Measurements from ENCODE around the gene CENPP. TPM values are rescaled to one million over a fixed set of nuclear protein-coding genes. Genes with fewer than 3 reads are reported as not detected.

Gene CENPP
- polyA plus RNA-seq, 4 donors, result 0.22 to 3.5 (median 2.0) TPM

DNA sequence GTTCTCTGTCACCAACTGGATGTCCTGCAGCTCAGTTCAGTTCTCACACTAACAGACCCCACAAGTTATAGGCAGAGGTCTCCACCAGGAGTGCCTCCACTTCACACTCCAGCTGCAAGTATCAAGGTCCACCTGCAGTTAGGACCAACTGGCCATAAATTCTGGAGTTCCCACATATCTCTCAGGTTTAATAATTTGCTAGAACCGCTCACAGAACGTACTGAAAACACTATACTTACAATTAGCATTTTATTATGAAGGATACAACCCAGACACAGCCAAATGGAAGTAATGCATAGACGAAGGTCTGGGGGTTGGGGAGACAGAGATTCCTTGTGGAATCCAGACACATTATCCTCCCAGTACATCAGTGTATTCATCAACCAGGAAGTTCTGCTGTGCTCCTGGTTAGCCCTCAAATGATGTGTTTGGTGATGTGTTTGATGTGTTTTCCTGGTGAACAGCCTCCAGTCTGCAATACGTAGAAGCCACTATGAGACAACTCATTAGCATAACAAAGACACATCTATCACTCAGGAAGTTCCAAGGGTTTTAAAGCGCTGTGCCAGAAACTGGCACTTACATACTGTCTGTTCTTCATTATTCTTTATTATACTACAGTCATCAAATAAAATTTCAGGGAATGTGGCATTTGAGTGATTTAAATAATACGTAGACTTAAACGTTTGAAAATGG, 53.3 kb downstream of the CENPP start:
- Histone ChIP-seq H3K4me3 (ENCODE audit: low read depth in 1 of 3, low read length in 3 of 3) (no peak overlapping the region), H3K36me3 (ENCODE audit: control insufficient read depth in 3 of 3, insufficient read depth in 2 of 3, low read depth in 1 of 3, low read length in 3 of 3) (no peaks in the 10 kb centered on the region), H3K27me3 (ENCODE audit: control insufficient read depth in 3 of 3, insufficient read depth in 3 of 3, low read length in 3 of 3) (no peaks in the 10 kb centered on the region), H3K27ac (ENCODE audit: low read depth in 1 of 3, low read length in 2 of 3) (peak overlapping the region in 1 of 3 donors; percentile 43), H3K9me3 (ENCODE audit: control insufficient read depth in 2 of 2, insufficient read depth in 1 of 2, low read depth in 1 of 2, low read length in 1 of 2) (peaks cover 0 to 16% of the 10 kb centered on the region in 2 donors), H3K4me1 (ENCODE audit: control insufficient read depth in 3 of 3, insufficient read depth in 2 of 3, low read depth in 1 of 3, low read length in 2 of 3) (peaks cover 0 to 16% (median 2%) of the 10 kb centered on the region in 3 donors)
- 25 to 60% (median 40%) methylated on average over 7 of the region's 7 CpGs for WGBS, 3 donors
- DNase-seq (peak; percentile 57 to 80), FAIRE-seq (no peak)

DNA sequence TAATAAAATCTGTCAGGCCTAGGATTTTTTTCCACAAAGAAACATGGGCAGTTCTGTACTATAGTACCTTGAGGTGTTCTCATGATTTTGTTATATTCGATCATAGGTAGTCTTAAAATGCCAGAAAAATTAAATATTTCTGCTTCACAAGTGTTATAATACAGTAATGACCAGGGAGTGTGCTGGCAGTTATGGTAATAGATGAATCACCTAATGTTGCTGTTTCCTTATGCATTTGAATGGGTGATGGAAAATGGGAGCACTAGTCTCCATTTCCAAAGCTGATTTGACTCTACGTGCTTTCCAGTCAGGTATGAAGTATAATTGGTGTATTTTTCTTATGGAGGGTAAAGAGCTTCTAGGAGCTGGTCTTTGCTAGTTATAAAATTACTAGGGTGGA, 54.9 kb downstream of the CENPP start:
- Histone ChIP-seq H3K4me3 (ENCODE audit: low read depth in 1 of 3, low read length in 3 of 3) (no peak overlapping the region), H3K9me3 (ENCODE audit: control insufficient read depth in 2 of 2, insufficient read depth in 1 of 2, low read depth in 1 of 2, low read length in 1 of 2) (peaks cover 0 to 8% of the 10 kb centered on the region in 2 donors), H3K27me3 (ENCODE audit: control insufficient read depth in 3 of 3, insufficient read depth in 3 of 3, low read length in 3 of 3) (no peaks in the 10 kb centered on the region), H3K4me1 (ENCODE audit: control insufficient read depth in 3 of 3, insufficient read depth in 2 of 3, low read depth in 1 of 3, low read length in 2 of 3) (peaks cover 0 to 16% (median 2%) of the 10 kb centered on the region in 3 donors), H3K27ac (ENCODE audit: low read depth in 1 of 3, low read length in 2 of 3) (no peak overlapping the region), H3K36me3 (ENCODE audit: control insufficient read depth in 3 of 3, insufficient read depth in 2 of 3, low read depth in 1 of 3, low read length in 3 of 3) (no peaks in the 10 kb centered on the region)
- WGBS, 3 donors, result 98 to 100% (median 99%) methylated on average over 2 of the region's 2 CpGs
- no peak for FAIRE-seq
- DNase-seq, result no peak

DNA sequence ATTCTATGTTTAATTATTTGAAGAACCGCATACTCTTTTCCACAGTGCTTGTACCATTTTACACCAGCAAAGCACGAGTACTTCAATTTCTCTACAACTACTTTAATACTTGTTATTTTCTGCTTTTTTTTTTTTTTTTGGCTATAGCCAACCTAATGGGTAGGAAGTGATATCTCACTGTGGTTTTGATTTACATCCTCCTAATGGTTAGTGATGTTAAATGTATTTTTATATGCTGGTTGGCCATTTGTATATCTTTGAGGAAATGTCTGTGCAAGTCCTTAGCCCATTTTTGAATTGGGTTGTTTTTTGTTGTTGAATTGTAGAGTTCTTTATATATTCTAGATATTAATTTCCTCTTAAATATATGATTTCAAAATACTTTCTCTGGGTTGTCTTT, 56.0 kb downstream of the CENPP start:
- H3K27me3 ChIP-seq (ENCODE audit: control insufficient read depth in 3 of 3, insufficient read depth in 3 of 3, low read length in 3 of 3), result no peaks in the 10 kb centered on the region
- no peak overlapping the region for H3K4me3 ChIP-seq (ENCODE audit: low read depth in 1 of 3, low read length in 3 of 3)
- no peak for FAIRE-seq
- WGBS, 3 donors, result 94 to 96% (median 94%) methylated on average over 2 of the region's 2 CpGs
- no peaks in the 10 kb centered on the region for H3K36me3 ChIP-seq (ENCODE audit: control insufficient read depth in 3 of 3, insufficient read depth in 2 of 3, low read depth in 1 of 3, low read length in 3 of 3)
- peaks cover 0 to 16% (median 2%) of the 10 kb centered on the region in 3 donors for H3K4me1 ChIP-seq (ENCODE audit: control insufficient read depth in 3 of 3, insufficient read depth in 2 of 3, low read depth in 1 of 3, low read length in 2 of 3)
- H3K27ac ChIP-seq (ENCODE audit: low read depth in 1 of 3, low read length in 2 of 3), result no peak overlapping the region
- no peaks in the 10 kb centered on the region for H3K9me3 ChIP-seq (ENCODE audit: control insufficient read depth in 2 of 2, insufficient read depth in 1 of 2, low read depth in 1 of 2, low read length in 1 of 2)
- DNase-seq, result no peak

DNA sequence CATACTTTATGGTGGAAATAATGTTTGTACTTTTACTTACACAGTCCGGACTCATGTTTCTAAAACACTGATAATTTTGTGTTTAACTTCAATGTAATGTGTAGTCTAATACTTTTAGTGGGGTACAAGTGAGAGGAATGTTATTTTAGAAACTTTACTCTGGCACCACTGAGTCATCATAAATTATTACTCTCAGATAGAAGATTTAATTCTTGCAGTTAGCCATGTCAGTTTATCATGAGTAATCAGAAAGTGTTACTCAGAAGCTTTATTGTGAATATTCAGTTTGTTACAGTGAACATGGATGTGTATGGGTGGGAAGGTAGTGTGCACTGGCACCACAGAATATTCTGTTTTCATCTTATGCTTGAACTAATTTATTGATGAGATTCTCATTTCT, 58.6 kb downstream of the CENPP start:
- Histone ChIP-seq H3K4me1 (ENCODE audit: control insufficient read depth in 3 of 3, insufficient read depth in 2 of 3, low read depth in 1 of 3, low read length in 2 of 3) (peaks cover 0 to 3% (median 0%) of the 10 kb centered on the region in 3 donors), H3K36me3 (ENCODE audit: control insufficient read depth in 3 of 3, insufficient read depth in 2 of 3, low read depth in 1 of 3, low read length in 3 of 3) (no peaks in the 10 kb centered on the region), H3K4me3 (ENCODE audit: low read depth in 1 of 3, low read length in 3 of 3) (no peak overlapping the region), H3K9me3 (ENCODE audit: control insufficient read depth in 2 of 2, insufficient read depth in 1 of 2, low read depth in 1 of 2, low read length in 1 of 2) (no peaks in the 10 kb centered on the region), H3K27me3 (ENCODE audit: control insufficient read depth in 3 of 3, insufficient read depth in 3 of 3, low read length in 3 of 3) (no peaks in the 10 kb centered on the region), H3K27ac (ENCODE audit: low read depth in 1 of 3, low read length in 2 of 3) (no peak overlapping the region)
- no peak for FAIRE-seq
- no peak for DNase-seq
- WGBS, 3 donors, result 87 to 92% (median 89%) methylated on average over 1 of the region's 1 CpG

DNA sequence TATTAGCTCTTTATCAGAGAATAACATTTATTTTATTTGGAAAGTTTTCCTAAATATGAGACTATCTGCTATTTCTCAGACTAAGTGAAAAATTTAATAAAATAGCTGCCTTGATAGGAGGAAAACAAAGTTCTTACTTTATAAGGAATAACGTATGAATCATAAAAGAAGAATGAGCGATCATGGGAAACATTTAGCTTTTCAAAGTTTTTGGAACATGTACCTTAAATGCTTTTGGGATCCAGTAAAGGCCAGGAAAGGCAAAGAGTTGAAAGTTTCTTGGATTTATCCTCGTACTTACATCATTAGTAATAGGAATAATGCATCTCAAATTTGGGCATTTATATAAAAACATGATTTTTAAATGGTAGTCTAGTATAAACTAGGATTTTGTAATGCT, 59.2 kb downstream of the CENPP start:
- H3K9me3 ChIP-seq (ENCODE audit: control insufficient read depth in 2 of 2, insufficient read depth in 1 of 2, low read depth in 1 of 2, low read length in 1 of 2), result no peaks in the 10 kb centered on the region

DNA sequence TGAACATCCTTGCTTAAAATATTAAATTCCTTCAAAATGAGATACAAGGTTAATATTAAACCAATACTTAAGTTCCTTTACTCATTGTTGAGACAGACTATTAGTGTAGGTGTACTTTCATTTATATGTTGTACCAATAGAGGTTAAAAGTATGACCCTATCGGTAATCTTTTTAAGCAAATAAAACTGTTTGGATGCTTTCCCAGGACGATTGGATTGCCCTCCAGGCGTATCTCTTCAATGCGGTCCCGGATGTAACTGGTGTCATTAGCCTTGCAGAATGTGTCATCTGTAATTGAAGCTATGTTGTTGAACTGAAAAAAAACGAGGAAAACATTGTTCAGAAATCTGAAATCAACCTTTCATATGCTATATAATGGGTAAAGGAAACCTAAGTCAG, 59.7 kb downstream of the CENPP start:
- Histone ChIP-seq H3K9me3 (ENCODE audit: control insufficient read depth in 2 of 2, insufficient read depth in 1 of 2, low read depth in 1 of 2, low read length in 1 of 2) (no peaks in the 10 kb centered on the region), H3K27ac (ENCODE audit: low read depth in 1 of 3, low read length in 2 of 3) (peak overlapping the region in 1 of 3 donors; percentile 20), H3K4me1 (ENCODE audit: control insufficient read depth in 3 of 3, insufficient read depth in 2 of 3, low read depth in 1 of 3, low read length in 2 of 3) (no peaks in the 10 kb centered on the region), H3K4me3 (ENCODE audit: low read depth in 1 of 3, low read length in 3 of 3) (no peak overlapping the region), H3K36me3 (ENCODE audit: control insufficient read depth in 3 of 3, insufficient read depth in 2 of 3, low read depth in 1 of 3, low read length in 3 of 3) (no peaks in the 10 kb centered on the region), H3K27me3 (ENCODE audit: control insufficient read depth in 3 of 3, insufficient read depth in 3 of 3, low read length in 3 of 3) (no peaks in the 10 kb centered on the region)
- no peak for FAIRE-seq
- DNase-seq, result peak in 1 of 2 donors; percentile 42
- WGBS, 3 donors, result 16 to 53% (median 27%) methylated on average over 6 of the region's 6 CpGs

More for the DNA sequence above, 59.2 kb downstream of the CENPP start:
- H3K27ac ChIP-seq (ENCODE audit: low read depth in 1 of 3, low read length in 2 of 3), result no peak overlapping the region
- no peaks in the 10 kb centered on the region for H3K27me3 ChIP-seq (ENCODE audit: control insufficient read depth in 3 of 3, insufficient read depth in 3 of 3, low read length in 3 of 3)
- no peaks in the 10 kb centered on the region for H3K36me3 ChIP-seq (ENCODE audit: control insufficient read depth in 3 of 3, insufficient read depth in 2 of 3, low read depth in 1 of 3, low read length in 3 of 3)
- no peak for DNase-seq
- FAIRE-seq, result no peak
- no peak overlapping the region for H3K4me3 ChIP-seq (ENCODE audit: low read depth in 1 of 3, low read length in 3 of 3)
- no peaks in the 10 kb centered on the region for H3K4me1 ChIP-seq (ENCODE audit: control insufficient read depth in 3 of 3, insufficient read depth in 2 of 3, low read depth in 1 of 3, low read length in 2 of 3)
- WGBS, 3 donors, result 78 to 84% (median 80%) methylated on average over 3 of the region's 3 CpGs

DNA sequence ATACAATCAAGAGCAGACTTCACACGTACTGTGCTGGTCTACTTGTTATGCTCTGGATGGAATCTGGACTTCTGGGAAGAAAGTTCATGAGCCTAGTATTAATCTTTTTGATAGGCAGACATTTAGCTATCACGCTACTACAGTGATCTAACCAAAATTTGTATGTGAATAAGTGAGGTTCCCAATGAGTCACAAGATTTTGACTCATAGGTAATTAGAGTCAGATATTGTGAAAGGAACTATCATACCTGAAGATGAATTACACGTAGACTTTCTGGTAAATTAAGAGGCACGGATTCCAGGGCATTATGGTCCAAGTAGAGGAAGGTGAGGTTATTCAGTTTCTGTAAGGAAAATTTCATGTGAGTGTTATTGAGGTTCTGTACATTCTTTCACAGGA, 60.2 kb downstream of the CENPP start:
- WGBS, 3 donors, result 48 to 75% (median 65%) methylated on average over 4 of the region's 4 CpGs
- Histone ChIP-seq H3K4me1 (ENCODE audit: control insufficient read depth in 3 of 3, insufficient read depth in 2 of 3, low read depth in 1 of 3, low read length in 2 of 3) (no peaks in the 10 kb centered on the region), H3K27me3 (ENCODE audit: control insufficient read depth in 3 of 3, insufficient read depth in 3 of 3, low read length in 3 of 3) (no peaks in the 10 kb centered on the region), H3K27ac (ENCODE audit: low read depth in 1 of 3, low read length in 2 of 3) (no peak overlapping the region), H3K4me3 (ENCODE audit: low read depth in 1 of 3, low read length in 3 of 3) (no peak overlapping the region), H3K36me3 (ENCODE audit: control insufficient read depth in 3 of 3, insufficient read depth in 2 of 3, low read depth in 1 of 3, low read length in 3 of 3) (no peaks in the 10 kb centered on the region), H3K9me3 (ENCODE audit: control insufficient read depth in 2 of 2, insufficient read depth in 1 of 2, low read depth in 1 of 2, low read length in 1 of 2) (no peaks in the 10 kb centered on the region)
- FAIRE-seq (no peak), DNase-seq (peak in 1 of 2 donors; percentile 51)

DNA sequence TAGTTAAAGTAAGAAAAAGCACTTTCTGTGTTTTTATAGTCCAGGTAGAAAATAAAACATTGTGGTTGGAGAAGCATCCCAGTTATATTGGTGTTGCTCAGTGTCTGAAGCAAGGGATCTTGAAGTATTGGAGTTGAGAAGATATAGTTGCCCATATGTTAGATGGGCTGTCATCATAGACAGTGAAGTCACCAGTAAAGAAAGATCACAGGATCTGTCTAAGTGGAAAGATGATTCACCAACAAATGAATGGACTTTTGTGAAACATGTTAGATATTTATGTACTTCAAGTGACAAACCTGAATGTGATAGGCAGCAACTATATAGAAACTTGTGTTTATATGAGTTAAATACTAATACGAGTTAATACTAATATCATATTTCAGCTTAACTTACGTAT, 66.9 kb downstream of the CENPP start:
- no peak overlapping the region for H3K4me3 ChIP-seq (ENCODE audit: low read depth in 1 of 3, low read length in 3 of 3)
- WGBS, 3 donors, result 83 to 94% (median 88%) methylated on average over 2 of the region's 2 CpGs
- no peak for FAIRE-seq
- no peaks in the 10 kb centered on the region for H3K27me3 ChIP-seq (ENCODE audit: control insufficient read depth in 3 of 3, insufficient read depth in 3 of 3, low read length in 3 of 3)
- no peaks in the 10 kb centered on the region for H3K36me3 ChIP-seq (ENCODE audit: control insufficient read depth in 3 of 3, insufficient read depth in 2 of 3, low read depth in 1 of 3, low read length in 3 of 3)
- peaks cover 0 to 8% of the 10 kb centered on the region in 2 donors for H3K9me3 ChIP-seq (ENCODE audit: control insufficient read depth in 2 of 2, insufficient read depth in 1 of 2, low read depth in 1 of 2, low read length in 1 of 2)
- no peak for DNase-seq
- H3K4me1 ChIP-seq (ENCODE audit: control insufficient read depth in 3 of 3, insufficient read depth in 2 of 3, low read depth in 1 of 3, low read length in 2 of 3), result no peaks in the 10 kb centered on the region
- H3K27ac ChIP-seq (ENCODE audit: low read depth in 1 of 3, low read length in 2 of 3), result no peak overlapping the region

DNA sequence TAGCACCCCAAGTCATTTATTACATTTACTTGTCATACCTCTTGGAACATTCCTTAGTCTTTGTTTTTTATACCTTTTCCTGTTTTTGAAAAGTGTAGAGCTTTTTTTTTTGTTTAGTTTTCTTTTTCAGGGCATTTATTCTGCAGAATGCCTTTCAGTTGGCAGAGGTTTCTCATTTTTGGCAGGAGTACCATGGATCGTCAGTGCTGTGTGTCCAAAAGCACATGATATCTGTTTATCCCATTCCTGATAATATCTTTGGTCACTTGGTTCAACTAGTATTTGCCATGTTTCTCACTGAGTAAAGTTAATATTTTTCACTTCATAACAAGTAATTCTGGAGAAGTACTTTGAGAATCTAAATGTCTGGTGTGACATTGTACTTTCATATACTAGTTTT, 67.9 kb downstream of the CENPP start:
- Histone ChIP-seq H3K27ac (ENCODE audit: low read depth in 1 of 3, low read length in 2 of 3) (no peak overlapping the region), H3K36me3 (ENCODE audit: control insufficient read depth in 3 of 3, insufficient read depth in 2 of 3, low read depth in 1 of 3, low read length in 3 of 3) (peaks cover 0 to 2% (median 0%) of the 10 kb centered on the region in 3 donors), H3K4me3 (ENCODE audit: low read depth in 1 of 3, low read length in 3 of 3) (no peak overlapping the region), H3K27me3 (ENCODE audit: control insufficient read depth in 3 of 3, insufficient read depth in 3 of 3, low read length in 3 of 3) (no peaks in the 10 kb centered on the region), H3K9me3 (ENCODE audit: control insufficient read depth in 2 of 2, insufficient read depth in 1 of 2, low read depth in 1 of 2, low read length in 1 of 2) (peaks cover 0 to 8% of the 10 kb centered on the region in 2 donors), H3K4me1 (ENCODE audit: control insufficient read depth in 3 of 3, insufficient read depth in 2 of 3, low read depth in 1 of 3, low read length in 2 of 3) (no peaks in the 10 kb centered on the region)
- 46 to 75% (median 69%) methylated on average over 1 of the region's 1 CpG for WGBS, 3 donors
- FAIRE-seq (no peak), DNase-seq (no peak)

All from small intestine (tissue), 7 donors.